RWPE2 (cell line): ENCODE measurements around the gene MICA.

Experiments used
- ATAC-seq: fragments of 200-7000 bp; cut with Tn5 transposase; 3 replicates; pipeline ENCODE4 v1.9.1; 2021; ENCODE audit warnings: low read depth
- DNase-seq: peaks from one replicate; pipeline ENCODE4 v3.0.0-alpha.2; 2020; ENCODE audit warnings: low spot score
- H3K27ac ChIP-seq: fragments of 450-650 bp; 2 replicates; pipeline ENCODE4 v1.5.1; 2017; ENCODE audit warnings: mild to moderate bottlenecking; ENCODE audit not compliant: poor library complexity, severe bottlenecking
- H3K27me3 ChIP-seq: fragments of 250-450 bp; sonication (Bioruptor Pico); 2 replicates; pipeline ENCODE4 v1.5.1; 2021; ENCODE audit warnings: mild to moderate bottlenecking, moderate library complexity; ENCODE audit not compliant: insufficient read depth, poor library complexity, severe bottlenecking
- H3K36me3 ChIP-seq: fragments of 250-450 bp; sonication (Bioruptor Pico); 2 replicates; pipeline ENCODE4 v1.5.1; 2020; ENCODE audit warnings: low read depth, mild to moderate bottlenecking, moderate library complexity
- H3K4me1 ChIP-seq: fragments of 250-450 bp; sonication (Bioruptor Pico); 2 replicates; pipeline ENCODE4 v1.5.1; 2021; ENCODE audit warnings: mild to moderate bottlenecking, moderate library complexity; ENCODE audit not compliant: insufficient read depth, poor library complexity, severe bottlenecking
- H3K4me3 ChIP-seq: fragments of 250-450 bp; sonication (Bioruptor Pico); 2 replicates; pipeline ENCODE4 v1.5.1; 2021; ENCODE audit warnings: mild to moderate bottlenecking, moderate library complexity; ENCODE audit not compliant: severe bottlenecking
- H3K9me3 ChIP-seq: fragments of 250-450 bp; sonication (Bioruptor Pico); 2 replicates; pipeline ENCODE4 v1.5.1; 2021; ENCODE audit warnings: mild to moderate bottlenecking, moderate library complexity; ENCODE audit not compliant: severe bottlenecking
- TF ChIP-seq, protein P1 (sequence below): fragments of 450-650 bp; IDR thresholded peaks from one replicate; pipeline ENCODE4 v1.5.1; 2017; ENCODE audit warnings: mild to moderate bottlenecking, moderate library complexity; ENCODE audit not compliant: poor library complexity, severe bottlenecking

Gene MICA

DNA sequence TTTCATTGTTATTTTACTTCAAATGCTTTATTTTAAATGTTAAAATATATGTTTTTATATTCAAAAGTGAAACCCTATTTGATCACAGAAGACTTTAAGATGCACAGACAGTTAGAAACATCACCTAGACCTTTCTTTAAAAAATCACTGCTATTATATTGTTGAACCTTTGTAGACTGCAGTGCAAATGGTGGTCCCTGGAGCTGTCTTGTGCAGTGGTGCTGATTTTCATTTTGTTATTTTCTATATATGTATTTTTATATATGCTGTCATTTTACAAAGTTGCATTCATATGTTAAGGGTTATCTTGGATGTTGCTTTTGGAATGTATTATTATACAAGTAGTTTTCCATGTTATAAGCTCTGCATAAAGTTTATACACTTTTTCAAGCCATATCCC is 27.7 kb upstream of the MICA start:
- ATAC-seq (no peak), DNase-seq (no peak)
- TF ChIP-seq, protein P1, sequence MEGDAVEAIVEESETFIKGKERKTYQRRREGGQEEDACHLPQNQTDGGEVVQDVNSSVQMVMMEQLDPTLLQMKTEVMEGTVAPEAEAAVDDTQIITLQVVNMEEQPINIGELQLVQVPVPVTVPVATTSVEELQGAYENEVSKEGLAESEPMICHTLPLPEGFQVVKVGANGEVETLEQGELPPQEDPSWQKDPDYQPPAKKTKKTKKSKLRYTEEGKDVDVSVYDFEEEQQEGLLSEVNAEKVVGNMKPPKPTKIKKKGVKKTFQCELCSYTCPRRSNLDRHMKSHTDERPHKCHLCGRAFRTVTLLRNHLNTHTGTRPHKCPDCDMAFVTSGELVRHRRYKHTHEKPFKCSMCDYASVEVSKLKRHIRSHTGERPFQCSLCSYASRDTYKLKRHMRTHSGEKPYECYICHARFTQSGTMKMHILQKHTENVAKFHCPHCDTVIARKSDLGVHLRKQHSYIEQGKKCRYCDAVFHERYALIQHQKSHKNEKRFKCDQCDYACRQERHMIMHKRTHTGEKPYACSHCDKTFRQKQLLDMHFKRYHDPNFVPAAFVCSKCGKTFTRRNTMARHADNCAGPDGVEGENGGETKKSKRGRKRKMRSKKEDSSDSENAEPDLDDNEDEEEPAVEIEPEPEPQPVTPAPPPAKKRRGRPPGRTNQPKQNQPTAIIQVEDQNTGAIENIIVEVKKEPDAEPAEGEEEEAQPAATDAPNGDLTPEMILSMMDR: no peak
- no peaks in the 10 kb centered on the region for H3K36me3 ChIP-seq
- no peak overlapping the region for H3K4me3 ChIP-seq
- H3K27me3 ChIP-seq: peaks cover 6% of the 10 kb centered on the region
- no peaks in the 10 kb centered on the region for H3K4me1 ChIP-seq
- H3K9me3 ChIP-seq: no peaks in the 10 kb centered on the region
- no peak overlapping the region for H3K27ac ChIP-seq

DNA sequence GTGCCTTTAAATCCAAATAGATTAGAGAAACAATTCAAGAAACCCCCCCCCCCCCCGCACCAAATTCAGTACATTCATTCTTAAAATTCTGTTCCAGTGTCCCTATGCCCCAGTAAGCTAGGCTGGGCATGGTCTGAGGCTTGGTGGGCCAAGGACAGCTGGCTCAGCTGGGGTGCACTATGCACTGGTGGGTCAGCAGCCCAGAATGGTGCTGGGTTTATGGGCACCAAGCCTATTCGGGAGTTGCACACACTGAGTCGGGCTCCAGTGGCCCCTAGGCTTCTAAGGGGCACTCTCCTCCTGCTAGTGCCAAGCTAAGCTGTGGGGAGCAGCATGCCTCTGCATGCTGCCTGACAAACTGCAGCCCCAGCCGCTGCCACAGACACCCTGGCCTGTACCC is 26.4 kb upstream of the MICA start:
- TF ChIP-seq, protein P1: no peak
- ATAC-seq (no peak), DNase-seq (no peak)
- Histone ChIP-seq H3K4me1 (no peaks in the 10 kb centered on the region), H3K9me3 (no peaks in the 10 kb centered on the region), H3K27me3 (peaks cover 6% of the 10 kb centered on the region), H3K36me3 (no peaks in the 10 kb centered on the region), H3K4me3 (no peak overlapping the region), H3K27ac (no peak overlapping the region)

DNA sequence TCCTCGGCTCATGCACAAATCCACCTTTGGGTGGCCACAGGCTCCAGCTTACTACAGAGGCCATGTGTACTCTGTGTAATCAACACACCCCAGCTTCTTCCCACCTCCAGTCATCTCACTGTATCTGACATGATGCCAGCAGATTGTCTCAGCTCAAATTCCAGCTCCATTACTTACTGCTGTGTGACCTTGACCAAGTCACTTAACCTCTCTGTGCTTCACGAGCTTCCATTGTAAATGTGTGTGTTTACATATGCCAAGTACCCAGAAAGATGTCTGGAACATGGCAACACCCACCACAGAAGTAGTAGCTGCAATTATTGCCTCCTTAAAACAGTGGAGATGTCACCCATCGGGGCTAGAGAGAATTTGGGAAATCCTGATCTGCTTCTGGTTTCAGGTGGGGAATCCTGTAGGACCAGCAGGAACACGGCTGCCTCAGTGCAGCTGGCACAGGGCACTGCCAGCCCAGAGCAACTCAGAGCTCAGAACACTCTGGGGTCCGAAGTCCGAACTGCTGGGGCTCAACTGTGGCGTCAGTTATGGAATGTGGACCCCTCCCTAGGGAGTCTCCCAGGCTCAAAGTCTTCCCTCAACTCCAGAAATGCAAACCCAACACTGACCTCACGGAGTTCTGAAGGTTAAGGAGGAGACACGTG is 25.2 kb upstream of the MICA start:
- DNase-seq (no peak), ATAC-seq (no peak)

GRCh38 chr6:31378721-31379103 is 24.7 kb upstream of the MICA start:
- Histone ChIP-seq H3K4me3 (no peak overlapping the region), H3K27ac (no peak overlapping the region), H3K9me3 (no peaks in the 10 kb centered on the region), H3K4me1 (no peaks in the 10 kb centered on the region), H3K36me3 (no peaks in the 10 kb centered on the region), H3K27me3 (peaks cover 6% of the 10 kb centered on the region)
- ATAC-seq (no peak), DNase-seq (no peak)
- TF ChIP-seq, protein P1: no peak

More for the DNA sequence above, 25.2 kb upstream of the MICA start:
- no peaks in the 10 kb centered on the region for H3K36me3 ChIP-seq
- TF ChIP-seq, protein P1: no peak
- no peaks in the 10 kb centered on the region for H3K4me1 ChIP-seq
- H3K9me3 ChIP-seq: no peaks in the 10 kb centered on the region
- H3K4me3 ChIP-seq: no peak overlapping the region
- peaks cover 6% of the 10 kb centered on the region for H3K27me3 ChIP-seq
- H3K27ac ChIP-seq: no peak overlapping the region

GRCh38 chr6:31379850-31380249 is 23.5 kb upstream of the MICA start:
- Histone ChIP-seq H3K4me3 (no peak overlapping the region), H3K36me3 (no peaks in the 10 kb centered on the region), H3K9me3 (no peaks in the 10 kb centered on the region), H3K27me3 (peaks cover 6% of the 10 kb centered on the region), H3K4me1 (no peaks in the 10 kb centered on the region), H3K27ac (no peak overlapping the region)
- TF ChIP-seq, protein P1: no peak
- no peak for ATAC-seq
- DNase-seq: no peak
